Keratinocyte (primary cell): ENCODE results near the gene CDC6.

Experiments used
- EZH2 ChIP-seq: IDR thresholded peaks from one replicate; pipeline ENCODE4 v1.6.1; 2012; ENCODE audit warnings: inconsistent platforms, mild to moderate bottlenecking, low read length, moderate library complexity
- TF ChIP-seq, protein P1 (sequence below), 3 experiments: IDR thresholded peaks in 1 of 3; conservative IDR thresholded peaks in 1 of 3; optimal IDR thresholded peaks in 1 of 3; 2 replicates in 2 of 3; 3 replicates in 1 of 3; pipeline versions ENCODE3 to v1.5.1; 2011; ENCODE audit warnings: low read length in 3 of 3, mild to moderate bottlenecking in 3 of 3, moderate library complexity in 2 of 3, control low read depth in 1 of 3, inconsistent platforms in 1 of 3; ENCODE audit not compliant: insufficient read depth in 2 of 3; ENCODE audit errors: extremely low read depth in 1 of 3

DNA sequence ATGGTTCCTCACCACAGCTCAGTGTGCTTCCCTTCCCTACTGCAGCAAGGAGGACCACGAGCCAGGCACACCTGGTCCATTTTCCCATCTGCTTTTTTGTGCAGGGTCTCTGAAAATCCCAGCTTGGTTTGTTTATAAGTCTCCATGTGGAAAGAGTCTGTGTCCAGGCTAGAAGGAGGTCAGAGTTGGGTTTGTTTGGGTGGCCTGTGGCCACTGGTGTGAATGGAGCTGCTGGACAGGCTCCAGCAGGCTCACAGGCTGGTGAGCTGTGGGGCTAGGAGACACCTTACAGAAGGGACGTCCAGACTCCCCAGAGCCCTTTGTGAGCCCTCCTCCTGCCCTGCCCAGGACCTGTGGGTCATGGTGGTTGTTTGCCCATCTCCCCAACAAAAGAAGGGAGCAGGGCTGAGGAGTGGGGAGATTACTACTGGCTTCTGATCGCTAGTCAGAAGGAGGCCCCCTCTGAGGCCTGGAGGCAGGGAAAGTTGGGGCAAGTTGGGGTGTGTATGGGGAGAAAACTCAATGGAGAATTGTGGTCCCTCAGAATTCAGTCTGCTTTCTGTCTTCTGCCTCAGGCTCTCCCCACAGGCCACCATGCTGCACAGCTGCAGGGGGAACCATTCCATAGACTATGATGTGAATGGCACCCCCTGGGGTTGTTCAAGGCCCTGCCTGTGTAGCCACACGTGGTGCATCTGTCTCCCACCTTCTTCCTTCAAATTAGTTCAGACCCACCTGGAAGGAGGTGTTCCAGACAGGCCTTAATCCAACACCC is 25.4 kb downstream of the CDC6 start:
- TF ChIP-seq, protein P1, sequence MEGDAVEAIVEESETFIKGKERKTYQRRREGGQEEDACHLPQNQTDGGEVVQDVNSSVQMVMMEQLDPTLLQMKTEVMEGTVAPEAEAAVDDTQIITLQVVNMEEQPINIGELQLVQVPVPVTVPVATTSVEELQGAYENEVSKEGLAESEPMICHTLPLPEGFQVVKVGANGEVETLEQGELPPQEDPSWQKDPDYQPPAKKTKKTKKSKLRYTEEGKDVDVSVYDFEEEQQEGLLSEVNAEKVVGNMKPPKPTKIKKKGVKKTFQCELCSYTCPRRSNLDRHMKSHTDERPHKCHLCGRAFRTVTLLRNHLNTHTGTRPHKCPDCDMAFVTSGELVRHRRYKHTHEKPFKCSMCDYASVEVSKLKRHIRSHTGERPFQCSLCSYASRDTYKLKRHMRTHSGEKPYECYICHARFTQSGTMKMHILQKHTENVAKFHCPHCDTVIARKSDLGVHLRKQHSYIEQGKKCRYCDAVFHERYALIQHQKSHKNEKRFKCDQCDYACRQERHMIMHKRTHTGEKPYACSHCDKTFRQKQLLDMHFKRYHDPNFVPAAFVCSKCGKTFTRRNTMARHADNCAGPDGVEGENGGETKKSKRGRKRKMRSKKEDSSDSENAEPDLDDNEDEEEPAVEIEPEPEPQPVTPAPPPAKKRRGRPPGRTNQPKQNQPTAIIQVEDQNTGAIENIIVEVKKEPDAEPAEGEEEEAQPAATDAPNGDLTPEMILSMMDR (optimal IDR thresholded peaks at IDR 0.05 in 1 of 3, IDR thresholded peaks at IDR 0.05 in 1 of 3, conservative IDR thresholded peaks at IDR 0.05 in 1 of 3; ENCODE audit: extremely low read depth in 1 of 3, insufficient read depth in 2 of 3, low read length in 3 of 3) = no peak
- TF ChIP-seq EZH2 = no peak
